Measurements from ENCODE around the gene MAGI3.

The MAGI3 gene

GRCh38 chr1:113369699-113370098 lies 20.6 kb upstream of the MAGI3 start:
- Histone ChIP-seq H4K20me1 (ENCODE audit: insufficient read depth, low read length) (no peaks in the 10 kb centered on the region), H3K27me3 (ENCODE audit: low read depth, low read length) (no peaks in the 10 kb centered on the region), H3K4me3 (ENCODE audit: low read length) (no peak overlapping the region), H3K4me2 (ENCODE audit: low read length) (no peak overlapping the region), H3K27ac (ENCODE audit: low read length) (no peak overlapping the region), H3K9me3 (ENCODE audit: insufficient read depth, low read length) (no peaks in the 10 kb centered on the region), H3K4me1 (ENCODE audit: low read length) (no peaks in the 10 kb centered on the region), H2AFZ (ENCODE audit: low read depth, low read length) (no peak overlapping the region), H3K36me3 (replicated peaks; ENCODE audit: low read depth, low read length) (no peaks in the 10 kb centered on the region), H3K9ac (ENCODE audit: low read length) (no peak overlapping the region), H3K79me2 (ENCODE audit: low read length) (no peaks in the 10 kb centered on the region)
- TF ChIP-seq CTCF (IDR thresholded peaks at IDR 0.05; ENCODE audit: low read depth, low read length): no peak
- no peak for TF ChIP-seq EZH2phosphoT487 (IDR thresholded peaks at IDR 0.05; ENCODE audit: low read depth)

GRCh38 chr1:113370868-113371267 lies 19.4 kb upstream of the MAGI3 start:
- Histone ChIP-seq H3K4me2 (ENCODE audit: low read length) (no peak overlapping the region), H4K20me1 (ENCODE audit: insufficient read depth, low read length) (no peaks in the 10 kb centered on the region), H3K4me3 (ENCODE audit: low read length) (no peak overlapping the region), H3K27me3 (ENCODE audit: low read depth, low read length) (no peaks in the 10 kb centered on the region), H3K36me3 (replicated peaks; ENCODE audit: low read depth, low read length) (no peaks in the 10 kb centered on the region), H3K9me3 (ENCODE audit: insufficient read depth, low read length) (no peaks in the 10 kb centered on the region), H2AFZ (ENCODE audit: low read depth, low read length) (no peak overlapping the region), H3K79me2 (ENCODE audit: low read length) (no peaks in the 10 kb centered on the region), H3K4me1 (ENCODE audit: low read length) (no peaks in the 10 kb centered on the region), H3K27ac (ENCODE audit: low read length) (no peak overlapping the region), H3K9ac (ENCODE audit: low read length) (no peak overlapping the region)
- no peak for TF ChIP-seq CTCF (IDR thresholded peaks at IDR 0.05; ENCODE audit: low read depth, low read length)
- no peak for TF ChIP-seq EZH2phosphoT487 (IDR thresholded peaks at IDR 0.05; ENCODE audit: low read depth)

GRCh38 chr1:113372546-113372945 lies 17.8 kb upstream of the MAGI3 start:
- Histone ChIP-seq H3K27ac (ENCODE audit: low read length) (no peak overlapping the region), H4K20me1 (ENCODE audit: insufficient read depth, low read length) (no peaks in the 10 kb centered on the region), H3K79me2 (ENCODE audit: low read length) (no peaks in the 10 kb centered on the region), H3K4me2 (ENCODE audit: low read length) (no peak overlapping the region), H2AFZ (ENCODE audit: low read depth, low read length) (no peak overlapping the region), H3K27me3 (ENCODE audit: low read depth, low read length) (no peaks in the 10 kb centered on the region), H3K9me3 (ENCODE audit: insufficient read depth, low read length) (no peaks in the 10 kb centered on the region), H3K4me1 (ENCODE audit: low read length) (no peaks in the 10 kb centered on the region), H3K9ac (ENCODE audit: low read length) (no peak overlapping the region), H3K36me3 (replicated peaks; ENCODE audit: low read depth, low read length) (no peaks in the 10 kb centered on the region), H3K4me3 (ENCODE audit: low read length) (no peak overlapping the region)
- TF ChIP-seq CTCF (IDR thresholded peaks at IDR 0.05; ENCODE audit: low read depth, low read length) (no peak), EZH2phosphoT487 (IDR thresholded peaks at IDR 0.05; ENCODE audit: low read depth) (no peak)

GRCh38 chr1:113373644-113374043 lies 16.7 kb upstream of the MAGI3 start:
- Histone ChIP-seq H2AFZ (ENCODE audit: low read depth, low read length) (no peak overlapping the region), H3K4me2 (ENCODE audit: low read length) (no peak overlapping the region), H4K20me1 (ENCODE audit: insufficient read depth, low read length) (no peaks in the 10 kb centered on the region), H3K4me1 (ENCODE audit: low read length) (no peaks in the 10 kb centered on the region), H3K4me3 (ENCODE audit: low read length) (no peak overlapping the region), H3K9me3 (ENCODE audit: insufficient read depth, low read length) (no peaks in the 10 kb centered on the region), H3K79me2 (ENCODE audit: low read length) (no peaks in the 10 kb centered on the region), H3K27me3 (ENCODE audit: low read depth, low read length) (no peaks in the 10 kb centered on the region), H3K9ac (ENCODE audit: low read length) (no peak overlapping the region), H3K27ac (ENCODE audit: low read length) (no peak overlapping the region), H3K36me3 (replicated peaks; ENCODE audit: low read depth, low read length) (no peaks in the 10 kb centered on the region)
- TF ChIP-seq EZH2phosphoT487 (IDR thresholded peaks at IDR 0.05; ENCODE audit: low read depth) (no peak), CTCF (IDR thresholded peaks at IDR 0.05; ENCODE audit: low read depth, low read length) (no peak)

Measured in OCI-LY3 (cell line).